WTC11 (cell line): ENCODE results near the gene ALDH9A1. TPM values are rescaled to one million over a fixed set of nuclear protein-coding genes. Genes with fewer than 3 reads are reported as not detected.

Experiments
- ATAC-seq: fragments of 200-7000 bp; cut with Tn5 transposase; 2 replicates; pipeline ENCODE4 v1.10.0; 2021; ENCODE audit warnings: mild to moderate bottlenecking, moderate library complexity
- CTCF ChIA-PET: fragments of 300-600 bp; sonication (Branson Sonifier 250); formaldehyde crosslinking; loops from one replicate; lab custom pipeline; 2021; ENCODE audit warnings: antibody characterized with exemption; lab: Charles Lee
- POLR2A ChIA-PET: fragments of 350-600 bp; sonication (Branson Sonifier 250); formaldehyde crosslinking; loops from one replicate; lab custom pipeline; 2021; ENCODE audit warnings: antibody characterized with exemption; lab: Charles Lee
- DNase-seq: peaks from one replicate; pipeline ENCODE4 v3.0.0; 2021; ENCODE audit warnings: low spot score
- H3K27ac Mint-ChIP-seq: 2 replicates; pipeline ENCODE4 v1.8.0; 2021; ENCODE audit warnings: mixed read lengths
- H3K27me3 Mint-ChIP-seq: 2 replicates; pipeline ENCODE4 v1.8.0; 2021; ENCODE audit warnings: low read depth, mild to moderate bottlenecking, moderate library complexity, mixed read lengths
- H3K36me3 Mint-ChIP-seq: 2 replicates; pipeline ENCODE4 v1.8.0; 2021; ENCODE audit warnings: mixed read lengths
- H3K4me1 Mint-ChIP-seq: 2 replicates; pipeline ENCODE4 v1.8.0; 2022; ENCODE audit warnings: mixed read lengths
- H3K4me3 Mint-ChIP-seq: 2 replicates; pipeline ENCODE4 v1.8.0; 2021; ENCODE audit warnings: mild to moderate bottlenecking, moderate library complexity, mixed read lengths
- H3K9me3 Mint-ChIP-seq: 2 replicates; pipeline ENCODE4 v1.8.0; 2021; ENCODE audit warnings: mixed read lengths
- CBFB ChIP-seq: sonication (generic); formaldehyde crosslinking; IDR thresholded peaks from 2 replicates; pipeline ENCODE4 v1.8.1; 2022; ENCODE audit warnings: mild to moderate bottlenecking, low read depth, missing genetic modification reagents
- CREM ChIP-seq: sonication (generic); formaldehyde crosslinking; IDR thresholded peaks from 2 replicates; pipeline ENCODE4 v1.8.1; 2022; ENCODE audit warnings: mild to moderate bottlenecking, missing genetic modification reagents, moderate library complexity
- ESRRA ChIP-seq: sonication (generic); formaldehyde crosslinking; IDR thresholded peaks from 2 replicates; pipeline ENCODE4 v1.8.1; 2022; ENCODE audit warnings: mild to moderate bottlenecking, missing genetic modification reagents, borderline replicate concordance
- FOXK1 ChIP-seq: sonication (generic); formaldehyde crosslinking; IDR thresholded peaks from 2 replicates; pipeline ENCODE4 v1.8.0; 2022; ENCODE audit warnings: mild to moderate bottlenecking, moderate library complexity, missing genetic modification reagents
- GABPB1 ChIP-seq: sonication (generic); formaldehyde crosslinking; IDR thresholded peaks from 2 replicates; pipeline ENCODE4 v1.8.1; 2023; ENCODE audit warnings: mild to moderate bottlenecking, missing genetic modification reagents
- JUN ChIP-seq: sonication (generic); formaldehyde crosslinking; IDR thresholded peaks from 2 replicates; pipeline ENCODE4 v1.8.0; 2023; ENCODE audit warnings: mild to moderate bottlenecking, missing genetic modification reagents
- SMAD4 ChIP-seq: sonication (generic); formaldehyde crosslinking; IDR thresholded peaks from 2 replicates; pipeline ENCODE4 v1.8.0; 2022; ENCODE audit warnings: mild to moderate bottlenecking, missing genetic modification reagents
- TCF7 ChIP-seq: sonication (generic); formaldehyde crosslinking; IDR thresholded peaks from 2 replicates; pipeline ENCODE4 v1.8.0; 2022; ENCODE audit warnings: mild to moderate bottlenecking, low read depth, missing genetic modification reagents, moderate library complexity
- TEAD1 ChIP-seq: sonication (generic); formaldehyde crosslinking; IDR thresholded peaks from 2 replicates; pipeline ENCODE4 v1.8.0; 2022; ENCODE audit warnings: mild to moderate bottlenecking, missing genetic modification reagents
- ZNF219 ChIP-seq: sonication (generic); formaldehyde crosslinking; IDR thresholded peaks from 2 replicates; pipeline ENCODE4 v1.8.0; 2023; ENCODE audit warnings: missing genetic modification reagents, mild to moderate bottlenecking, borderline replicate concordance
- ZNF232 ChIP-seq: sonication (generic); formaldehyde crosslinking; IDR thresholded peaks from 2 replicates; pipeline ENCODE4 v1.8.0; 2022; ENCODE audit warnings: mild to moderate bottlenecking, missing genetic modification reagents
- ZNF416 ChIP-seq: fragments of 250-450 bp; sonication (Bioruptor Pico); IDR thresholded peaks from 2 replicates; pipeline ENCODE4 v1.9.0; 2021; ENCODE audit warnings: mild to moderate bottlenecking, inconsistent platforms
- total RNA-seq: library from RNA; stranded (reverse); gene quantifications from 3 replicates; pipeline ENCODE4 v1.2.3, GENCODE V29; 2021
- TF ChIP-seq, protein P1 (sequence below): fragments of 250-450 bp; sonication (Bioruptor Pico); IDR thresholded peaks from 2 replicates; pipeline ENCODE4 v2.1.2; 2022; ENCODE audit warnings: mild to moderate bottlenecking, moderate library complexity
- TF ChIP-seq, protein P2 (sequence below): sonication (generic); formaldehyde crosslinking; IDR thresholded peaks from 2 replicates; pipeline ENCODE4 v1.8.1; 2022; ENCODE audit warnings: mild to moderate bottlenecking, missing genetic modification reagents, moderate library complexity, borderline replicate concordance
- TF ChIP-seq, protein P3 (sequence below): sonication (generic); formaldehyde crosslinking; conservative IDR thresholded peaks from 2 replicates; pipeline ENCODE4 v1.8.1; 2023; ENCODE audit warnings: mild to moderate bottlenecking, low read depth, missing genetic modification reagents, moderate library complexity
- TF ChIP-seq, protein P4 (sequence below): sonication (generic); formaldehyde crosslinking; IDR thresholded peaks from 2 replicates; pipeline ENCODE4 v1.8.1; 2023; ENCODE audit warnings: mild to moderate bottlenecking, moderate library complexity, missing genetic modification reagents
- TF ChIP-seq, protein P5 (sequence below): sonication (generic); formaldehyde crosslinking; IDR thresholded peaks from 2 replicates; pipeline ENCODE4 v1.8.1; 2023; ENCODE audit warnings: mild to moderate bottlenecking, missing genetic modification reagents, borderline replicate concordance
- TF ChIP-seq, protein P6 (sequence below): sonication (generic); formaldehyde crosslinking; IDR thresholded peaks from 2 replicates; pipeline ENCODE4 v1.8.1; 2023; ENCODE audit warnings: mild to moderate bottlenecking, missing genetic modification reagents, moderate library complexity
- TF ChIP-seq, protein P7 (sequence below): fragments of 250-450 bp; sonication (Bioruptor Pico); IDR thresholded peaks from 2 replicates; pipeline ENCODE4 v1.8.0; 2021; ENCODE audit warnings: mild to moderate bottlenecking

ALDH9A1 gene
- total RNA-seq, 1 experiment from 2014 or later = 51.9 TPM

DNA sequence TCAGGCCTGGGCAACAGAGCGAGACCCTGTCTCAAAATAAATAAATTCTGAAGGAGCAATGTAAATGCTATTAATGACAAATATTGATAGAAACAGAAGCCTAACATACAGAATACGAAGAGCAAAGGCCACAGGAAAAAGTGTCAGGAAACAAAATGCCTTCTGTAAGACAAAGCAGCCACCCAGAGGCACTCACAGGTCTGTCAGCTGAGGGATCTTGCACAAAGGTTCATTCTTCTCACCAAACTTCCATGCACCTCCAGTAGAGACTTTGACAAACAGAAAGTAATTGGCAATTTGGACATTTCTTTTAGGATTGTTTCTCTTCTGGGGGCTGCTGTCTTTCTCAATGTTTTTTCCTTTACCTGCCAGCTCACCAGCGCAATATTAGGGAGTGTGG, 1.2 kb upstream of the ALDH9A1 start:
- no peak for ATAC-seq
- Mint-ChIP-seq H3K27me3 (no peaks in the 10 kb centered on the region), H3K27ac (no peak overlapping the region), H3K4me3 (0 out of 2 replicates have a peak overlapping the region, but pooled peaks have one; percentile 6), H3K36me3 (no peaks in the 10 kb centered on the region), H3K9me3 (no peaks in the 10 kb centered on the region), H3K4me1 (peaks cover 14% of the 10 kb centered on the region)
- TF ChIP-seq CBFB (CRISPR knock-in tag) = no peak
- TF ChIP-seq, protein P1, sequence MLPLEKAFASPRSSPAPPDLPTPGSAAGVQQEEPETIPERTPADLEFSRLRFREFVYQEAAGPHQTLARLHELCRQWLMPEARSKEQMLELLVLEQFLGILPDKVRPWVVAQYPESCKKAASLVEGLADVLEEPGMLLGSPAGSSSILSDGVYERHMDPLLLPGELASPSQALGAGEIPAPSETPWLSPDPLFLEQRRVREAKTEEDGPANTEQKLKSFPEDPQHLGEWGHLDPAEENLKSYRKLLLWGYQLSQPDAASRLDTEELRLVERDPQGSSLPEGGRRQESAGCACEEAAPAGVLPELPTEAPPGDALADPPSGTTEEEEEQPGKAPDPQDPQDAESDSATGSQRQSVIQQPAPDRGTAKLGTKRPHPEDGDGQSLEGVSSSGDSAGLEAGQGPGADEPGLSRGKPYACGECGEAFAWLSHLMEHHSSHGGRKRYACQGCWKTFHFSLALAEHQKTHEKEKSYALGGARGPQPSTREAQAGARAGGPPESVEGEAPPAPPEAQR (CRISPR knock-in tag) = no peak
- TF ChIP-seq CREM (CRISPR knock-in tag) = no peak
- TF ChIP-seq, protein P2, sequence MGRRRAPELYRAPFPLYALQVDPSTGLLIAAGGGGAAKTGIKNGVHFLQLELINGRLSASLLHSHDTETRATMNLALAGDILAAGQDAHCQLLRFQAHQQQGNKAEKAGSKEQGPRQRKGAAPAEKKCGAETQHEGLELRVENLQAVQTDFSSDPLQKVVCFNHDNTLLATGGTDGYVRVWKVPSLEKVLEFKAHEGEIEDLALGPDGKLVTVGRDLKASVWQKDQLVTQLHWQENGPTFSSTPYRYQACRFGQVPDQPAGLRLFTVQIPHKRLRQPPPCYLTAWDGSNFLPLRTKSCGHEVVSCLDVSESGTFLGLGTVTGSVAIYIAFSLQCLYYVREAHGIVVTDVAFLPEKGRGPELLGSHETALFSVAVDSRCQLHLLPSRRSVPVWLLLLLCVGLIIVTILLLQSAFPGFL (CRISPR knock-in tag) = no peak
- TF ChIP-seq, protein P3, sequence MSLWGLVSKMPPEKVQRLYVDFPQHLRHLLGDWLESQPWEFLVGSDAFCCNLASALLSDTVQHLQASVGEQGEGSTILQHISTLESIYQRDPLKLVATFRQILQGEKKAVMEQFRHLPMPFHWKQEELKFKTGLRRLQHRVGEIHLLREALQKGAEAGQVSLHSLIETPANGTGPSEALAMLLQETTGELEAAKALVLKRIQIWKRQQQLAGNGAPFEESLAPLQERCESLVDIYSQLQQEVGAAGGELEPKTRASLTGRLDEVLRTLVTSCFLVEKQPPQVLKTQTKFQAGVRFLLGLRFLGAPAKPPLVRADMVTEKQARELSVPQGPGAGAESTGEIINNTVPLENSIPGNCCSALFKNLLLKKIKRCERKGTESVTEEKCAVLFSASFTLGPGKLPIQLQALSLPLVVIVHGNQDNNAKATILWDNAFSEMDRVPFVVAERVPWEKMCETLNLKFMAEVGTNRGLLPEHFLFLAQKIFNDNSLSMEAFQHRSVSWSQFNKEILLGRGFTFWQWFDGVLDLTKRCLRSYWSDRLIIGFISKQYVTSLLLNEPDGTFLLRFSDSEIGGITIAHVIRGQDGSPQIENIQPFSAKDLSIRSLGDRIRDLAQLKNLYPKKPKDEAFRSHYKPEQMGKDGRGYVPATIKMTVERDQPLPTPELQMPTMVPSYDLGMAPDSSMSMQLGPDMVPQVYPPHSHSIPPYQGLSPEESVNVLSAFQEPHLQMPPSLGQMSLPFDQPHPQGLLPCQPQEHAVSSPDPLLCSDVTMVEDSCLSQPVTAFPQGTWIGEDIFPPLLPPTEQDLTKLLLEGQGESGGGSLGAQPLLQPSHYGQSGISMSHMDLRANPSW = no peak
- TF ChIP-seq, protein P4, sequence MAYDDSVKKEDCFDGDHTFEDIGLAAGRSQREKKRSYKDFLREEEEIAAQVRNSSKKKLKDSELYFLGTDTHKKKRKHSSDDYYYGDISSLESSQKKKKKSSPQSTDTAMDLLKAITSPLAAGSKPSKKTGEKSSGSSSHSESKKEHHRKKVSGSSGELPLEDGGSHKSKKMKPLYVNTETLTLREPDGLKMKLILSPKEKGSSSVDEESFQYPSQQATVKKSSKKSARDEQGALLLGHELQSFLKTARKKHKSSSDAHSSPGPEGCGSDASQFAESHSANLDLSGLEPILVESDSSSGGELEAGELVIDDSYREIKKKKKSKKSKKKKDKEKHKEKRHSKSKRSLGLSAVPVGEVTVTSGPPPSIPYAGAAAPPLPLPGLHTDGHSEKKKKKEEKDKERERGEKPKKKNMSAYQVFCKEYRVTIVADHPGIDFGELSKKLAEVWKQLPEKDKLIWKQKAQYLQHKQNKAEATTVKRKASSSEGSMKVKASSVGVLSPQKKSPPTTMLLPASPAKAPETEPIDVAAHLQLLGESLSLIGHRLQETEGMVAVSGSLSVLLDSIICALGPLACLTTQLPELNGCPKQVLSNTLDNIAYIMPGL (CRISPR knock-in tag) = no peak
- TF ChIP-seq JUN (CRISPR knock-in tag) = no peak
- DNase-seq = no peak
- CTCF ChIA-PET = interaction anchor here (2.4 kb wide), 2 partner anchors 13 to 172 kb away, joined by 11 to 15 read pairs; no protein-coding TSS in a partner anchor
- POLR2A ChIA-PET = no interaction called here

DNA sequence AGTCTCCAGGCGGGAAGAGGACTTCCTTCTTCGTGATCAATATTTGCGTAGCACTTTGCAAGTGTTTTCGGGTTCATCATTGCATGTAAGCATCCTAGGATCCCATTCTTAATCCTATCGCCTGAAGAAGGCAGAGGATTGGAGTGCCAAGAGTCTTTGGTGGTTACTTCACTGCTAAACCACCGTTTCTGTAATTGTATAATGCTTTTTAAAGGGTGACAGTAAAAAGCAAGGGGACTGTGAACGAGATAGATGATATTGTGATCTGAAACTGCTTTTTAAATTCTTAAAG, 345 bp upstream of the ALDH9A1 start:
- Mint-ChIP-seq H3K4me1 (peaks cover 14% of the 10 kb centered on the region), H3K9me3 (no peaks in the 10 kb centered on the region), H3K27ac (peak overlapping the region; percentile 94), H3K36me3 (peaks cover 8% of the 10 kb centered on the region), H3K27me3 (no peaks in the 10 kb centered on the region), H3K4me3 (peak overlapping the region; percentile 93)
- ChIA-PET CTCF (interaction anchor here (1.0 to 2.4 kb wide), 11 partner anchors 12 to 322 kb away, joined by 3 to 15 read pairs (median 7); partner anchors contain the start of gene TMCO1), POLR2A (interaction anchor here (0.6 to 1.7 kb wide), 2 partner anchors 10 to 1140 kb away, joined by 3 to 4 read pairs; partner anchors contain the start of gene POGK)
- ATAC-seq (no peak), DNase-seq (no peak)
- TF ChIP-seq, protein P2 (CRISPR knock-in tag) = no peak
- TF ChIP-seq, protein P5, sequence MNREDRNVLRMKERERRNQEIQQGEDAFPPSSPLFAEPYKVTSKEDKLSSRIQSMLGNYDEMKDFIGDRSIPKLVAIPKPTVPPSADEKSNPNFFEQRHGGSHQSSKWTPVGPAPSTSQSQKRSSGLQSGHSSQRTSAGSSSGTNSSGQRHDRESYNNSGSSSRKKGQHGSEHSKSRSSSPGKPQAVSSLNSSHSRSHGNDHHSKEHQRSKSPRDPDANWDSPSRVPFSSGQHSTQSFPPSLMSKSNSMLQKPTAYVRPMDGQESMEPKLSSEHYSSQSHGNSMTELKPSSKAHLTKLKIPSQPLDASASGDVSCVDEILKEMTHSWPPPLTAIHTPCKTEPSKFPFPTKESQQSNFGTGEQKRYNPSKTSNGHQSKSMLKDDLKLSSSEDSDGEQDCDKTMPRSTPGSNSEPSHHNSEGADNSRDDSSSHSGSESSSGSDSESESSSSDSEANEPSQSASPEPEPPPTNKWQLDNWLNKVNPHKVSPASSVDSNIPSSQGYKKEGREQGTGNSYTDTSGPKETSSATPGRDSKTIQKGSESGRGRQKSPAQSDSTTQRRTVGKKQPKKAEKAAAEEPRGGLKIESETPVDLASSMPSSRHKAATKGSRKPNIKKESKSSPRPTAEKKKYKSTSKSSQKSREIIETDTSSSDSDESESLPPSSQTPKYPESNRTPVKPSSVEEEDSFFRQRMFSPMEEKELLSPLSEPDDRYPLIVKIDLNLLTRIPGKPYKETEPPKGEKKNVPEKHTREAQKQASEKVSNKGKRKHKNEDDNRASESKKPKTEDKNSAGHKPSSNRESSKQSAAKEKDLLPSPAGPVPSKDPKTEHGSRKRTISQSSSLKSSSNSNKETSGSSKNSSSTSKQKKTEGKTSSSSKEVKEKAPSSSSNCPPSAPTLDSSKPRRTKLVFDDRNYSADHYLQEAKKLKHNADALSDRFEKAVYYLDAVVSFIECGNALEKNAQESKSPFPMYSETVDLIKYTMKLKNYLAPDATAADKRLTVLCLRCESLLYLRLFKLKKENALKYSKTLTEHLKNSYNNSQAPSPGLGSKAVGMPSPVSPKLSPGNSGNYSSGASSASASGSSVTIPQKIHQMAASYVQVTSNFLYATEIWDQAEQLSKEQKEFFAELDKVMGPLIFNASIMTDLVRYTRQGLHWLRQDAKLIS (CRISPR knock-in tag) = no peak
- TF ChIP-seq, protein P6, sequence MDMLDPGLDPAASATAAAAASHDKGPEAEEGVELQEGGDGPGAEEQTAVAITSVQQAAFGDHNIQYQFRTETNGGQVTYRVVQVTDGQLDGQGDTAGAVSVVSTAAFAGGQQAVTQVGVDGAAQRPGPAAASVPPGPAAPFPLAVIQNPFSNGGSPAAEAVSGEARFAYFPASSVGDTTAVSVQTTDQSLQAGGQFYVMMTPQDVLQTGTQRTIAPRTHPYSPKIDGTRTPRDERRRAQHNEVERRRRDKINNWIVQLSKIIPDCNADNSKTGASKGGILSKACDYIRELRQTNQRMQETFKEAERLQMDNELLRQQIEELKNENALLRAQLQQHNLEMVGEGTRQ (CRISPR knock-in tag) = no peak
- no peak for TF ChIP-seq ZNF232 (CRISPR knock-in tag)
- no peak for TF ChIP-seq ESRRA (CRISPR knock-in tag)
- TF ChIP-seq TCF7 (CRISPR knock-in tag) = no peak
- TF ChIP-seq ZNF416 = no peak
- no peak for TF ChIP-seq FOXK1
- TF ChIP-seq GABPB1 (CRISPR knock-in tag) = no peak
- TF ChIP-seq, protein P7, sequence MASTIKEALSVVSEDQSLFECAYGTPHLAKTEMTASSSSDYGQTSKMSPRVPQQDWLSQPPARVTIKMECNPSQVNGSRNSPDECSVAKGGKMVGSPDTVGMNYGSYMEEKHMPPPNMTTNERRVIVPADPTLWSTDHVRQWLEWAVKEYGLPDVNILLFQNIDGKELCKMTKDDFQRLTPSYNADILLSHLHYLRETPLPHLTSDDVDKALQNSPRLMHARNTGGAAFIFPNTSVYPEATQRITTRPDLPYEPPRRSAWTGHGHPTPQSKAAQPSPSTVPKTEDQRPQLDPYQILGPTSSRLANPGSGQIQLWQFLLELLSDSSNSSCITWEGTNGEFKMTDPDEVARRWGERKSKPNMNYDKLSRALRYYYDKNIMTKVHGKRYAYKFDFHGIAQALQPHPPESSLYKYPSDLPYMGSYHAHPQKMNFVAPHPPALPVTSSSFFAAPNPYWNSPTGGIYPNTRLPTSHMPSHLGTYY (CRISPR knock-in tag) = no peak
- TF ChIP-seq SMAD4 (CRISPR knock-in tag) = no peak
- no peak for TF ChIP-seq ZNF219
- TF ChIP-seq TEAD1 = no peak
- no peak for TF ChIP-seq CREM (CRISPR knock-in tag)
